ENCODE measurements around the gene HDAC1.

HDAC1 gene

DNA sequence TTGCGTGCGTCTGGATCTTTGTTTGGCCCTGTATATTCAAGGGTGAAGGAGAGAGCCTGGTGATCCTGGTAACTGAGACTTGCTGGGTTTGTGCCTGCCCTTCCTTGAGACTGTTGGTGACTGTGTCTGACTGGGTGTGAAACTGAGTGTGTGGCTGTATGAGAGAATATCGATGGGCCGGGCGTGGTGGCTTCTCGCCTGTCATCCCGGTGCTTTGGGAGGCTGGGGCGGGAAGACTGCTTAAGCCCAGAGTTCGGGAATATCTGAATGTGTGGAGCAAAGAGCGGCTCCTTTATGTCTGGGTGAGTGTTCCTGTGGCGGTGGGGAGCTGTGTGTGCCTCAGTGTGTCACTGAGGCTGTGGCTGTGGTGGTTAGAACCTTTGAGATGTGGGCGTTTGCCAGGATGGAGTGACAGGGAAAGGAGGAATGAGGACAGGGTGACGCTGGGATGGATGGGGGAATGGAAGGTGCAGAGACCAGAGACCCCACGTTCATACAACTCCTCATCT lies 46.8 kb downstream of the HDAC1 start:
- TF ChIP-seq CREB1 (IDR thresholded peaks at IDR 0.05; ENCODE audit: low read depth) (no peak), YY1 (IDR thresholded peaks at IDR 0.05; ENCODE audit: low read depth) (no peak), CEBPB (IDR thresholded peaks at IDR 0.05) (no peak), RAD21 (IDR thresholded peaks at IDR 0.05; ENCODE audit: low read depth) (no peak), TAF1 (IDR thresholded peaks at IDR 0.05; ENCODE audit: low read depth) (no peak), EP300 (IDR thresholded peaks at IDR 0.05; ENCODE audit: borderline replicate concordance) (no peak), TCF12 (IDR thresholded peaks at IDR 0.05; ENCODE audit: low read depth) (no peak), ZBTB7A (IDR thresholded peaks at IDR 0.05; ENCODE audit: low read depth) (no peak), FOXM1 (IDR thresholded peaks at IDR 0.05; ENCODE audit: borderline replicate concordance, low read depth) (no peak), EGR1 (IDR thresholded peaks at IDR 0.05) (no peak), NFIC (IDR thresholded peaks at IDR 0.05) (no peak), TEAD4 (IDR thresholded peaks at IDR 0.05) (no peak), USF1 (IDR thresholded peaks at IDR 0.05) (no peak)
- TF ChIP-seq, protein P1, sequence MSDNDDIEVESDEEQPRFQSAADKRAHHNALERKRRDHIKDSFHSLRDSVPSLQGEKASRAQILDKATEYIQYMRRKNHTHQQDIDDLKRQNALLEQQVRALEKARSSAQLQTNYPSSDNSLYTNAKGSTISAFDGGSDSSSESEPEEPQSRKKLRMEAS (IDR thresholded peaks at IDR 0.05), result no peak
- TF ChIP-seq, protein P2, sequence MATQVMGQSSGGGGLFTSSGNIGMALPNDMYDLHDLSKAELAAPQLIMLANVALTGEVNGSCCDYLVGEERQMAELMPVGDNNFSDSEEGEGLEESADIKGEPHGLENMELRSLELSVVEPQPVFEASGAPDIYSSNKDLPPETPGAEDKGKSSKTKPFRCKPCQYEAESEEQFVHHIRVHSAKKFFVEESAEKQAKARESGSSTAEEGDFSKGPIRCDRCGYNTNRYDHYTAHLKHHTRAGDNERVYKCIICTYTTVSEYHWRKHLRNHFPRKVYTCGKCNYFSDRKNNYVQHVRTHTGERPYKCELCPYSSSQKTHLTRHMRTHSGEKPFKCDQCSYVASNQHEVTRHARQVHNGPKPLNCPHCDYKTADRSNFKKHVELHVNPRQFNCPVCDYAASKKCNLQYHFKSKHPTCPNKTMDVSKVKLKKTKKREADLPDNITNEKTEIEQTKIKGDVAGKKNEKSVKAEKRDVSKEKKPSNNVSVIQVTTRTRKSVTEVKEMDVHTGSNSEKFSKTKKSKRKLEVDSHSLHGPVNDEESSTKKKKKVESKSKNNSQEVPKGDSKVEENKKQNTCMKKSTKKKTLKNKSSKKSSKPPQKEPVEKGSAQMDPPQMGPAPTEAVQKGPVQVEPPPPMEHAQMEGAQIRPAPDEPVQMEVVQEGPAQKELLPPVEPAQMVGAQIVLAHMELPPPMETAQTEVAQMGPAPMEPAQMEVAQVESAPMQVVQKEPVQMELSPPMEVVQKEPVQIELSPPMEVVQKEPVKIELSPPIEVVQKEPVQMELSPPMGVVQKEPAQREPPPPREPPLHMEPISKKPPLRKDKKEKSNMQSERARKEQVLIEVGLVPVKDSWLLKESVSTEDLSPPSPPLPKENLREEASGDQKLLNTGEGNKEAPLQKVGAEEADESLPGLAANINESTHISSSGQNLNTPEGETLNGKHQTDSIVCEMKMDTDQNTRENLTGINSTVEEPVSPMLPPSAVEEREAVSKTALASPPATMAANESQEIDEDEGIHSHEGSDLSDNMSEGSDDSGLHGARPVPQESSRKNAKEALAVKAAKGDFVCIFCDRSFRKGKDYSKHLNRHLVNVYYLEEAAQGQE (IDR thresholded peaks at IDR 0.05; ENCODE audit: low read depth), result no peak

DNA sequence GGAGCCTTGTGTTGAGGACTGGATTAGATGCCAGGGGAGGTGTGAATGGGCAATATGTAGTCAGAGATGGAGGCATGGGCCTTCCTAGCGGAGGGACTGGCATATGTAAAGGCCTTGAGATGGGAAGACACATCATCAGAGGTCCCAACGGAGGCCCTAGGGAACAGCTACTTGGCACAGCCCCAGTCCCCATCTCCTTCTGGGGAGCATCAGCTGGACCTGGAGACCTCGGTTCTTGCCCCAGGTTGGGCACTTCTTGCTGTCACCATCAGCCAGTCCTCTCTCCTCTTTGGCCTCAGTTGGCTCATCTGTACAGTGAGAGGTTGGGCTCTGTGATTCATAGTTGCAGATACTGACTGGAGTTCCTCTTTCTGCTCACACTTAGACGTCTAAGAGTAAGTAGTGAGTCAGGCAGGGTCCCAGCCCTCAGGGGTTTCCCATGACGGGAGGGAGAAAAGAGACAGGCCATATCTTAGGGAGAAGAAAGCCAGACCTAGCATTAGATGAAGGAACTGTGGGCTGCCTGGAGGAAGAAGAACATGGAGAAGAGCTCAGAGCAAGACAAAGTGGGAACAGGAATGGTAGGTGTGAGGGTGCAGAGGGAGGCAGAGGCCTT lies 47.6 kb downstream of the HDAC1 start:
- TF ChIP-seq EP300 (IDR thresholded peaks at IDR 0.05; ENCODE audit: borderline replicate concordance) (no peak), FOXM1 (IDR thresholded peaks at IDR 0.05; ENCODE audit: borderline replicate concordance, low read depth) (no peak), CEBPB (IDR thresholded peaks at IDR 0.05) (no peak), USF1 (IDR thresholded peaks at IDR 0.05) (no peak), CREB1 (IDR thresholded peaks at IDR 0.05; ENCODE audit: low read depth) (no peak)

DNA sequence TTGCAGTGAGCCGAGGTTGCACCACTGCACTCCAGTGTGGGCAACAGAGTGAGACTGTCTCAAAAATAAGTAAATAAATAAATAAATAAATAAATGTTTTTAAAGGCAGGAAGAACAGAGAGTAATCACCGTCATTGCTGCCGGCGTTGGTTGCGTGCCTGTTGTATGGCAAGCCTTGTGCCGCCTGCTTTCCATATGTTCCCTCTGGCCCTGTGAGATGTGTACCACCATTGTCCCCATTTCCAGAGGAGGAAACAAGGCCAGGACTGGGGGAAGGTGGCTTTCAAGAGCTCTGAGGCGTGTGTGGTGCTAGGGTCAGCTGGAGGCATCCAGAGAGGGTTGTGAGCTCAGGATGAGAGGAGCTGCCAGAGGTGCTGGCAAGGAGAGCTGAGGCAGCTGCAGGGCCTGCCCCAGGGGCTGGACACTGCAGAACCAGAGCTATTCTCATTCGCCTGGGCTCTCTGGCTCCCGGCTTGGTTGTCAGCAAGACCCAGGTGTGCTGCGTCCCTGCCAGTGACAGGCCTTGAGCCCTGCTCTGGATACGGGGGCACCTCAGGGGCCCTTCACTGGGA lies 49.4 kb downstream of the HDAC1 start:
- TF ChIP-seq, protein P1 (IDR thresholded peaks at IDR 0.05), result no peak
- TF ChIP-seq ZBTB7A (IDR thresholded peaks at IDR 0.05; ENCODE audit: low read depth), result no peak
- TF ChIP-seq, protein P2 (IDR thresholded peaks at IDR 0.05; ENCODE audit: low read depth), result no peak
- no peak for TF ChIP-seq CEBPB (IDR thresholded peaks at IDR 0.05)
- TF ChIP-seq EGR1 (IDR thresholded peaks at IDR 0.05), result no peak
- no peak for TF ChIP-seq TEAD4 (IDR thresholded peaks at IDR 0.05)
- no peak for TF ChIP-seq YY1 (IDR thresholded peaks at IDR 0.05; ENCODE audit: low read depth)
- no peak for TF ChIP-seq FOXM1 (IDR thresholded peaks at IDR 0.05; ENCODE audit: borderline replicate concordance, low read depth)
- TF ChIP-seq USF1 (IDR thresholded peaks at IDR 0.05), result no peak
- TF ChIP-seq TAF1 (IDR thresholded peaks at IDR 0.05; ENCODE audit: low read depth), result no peak
- no peak for TF ChIP-seq RAD21 (IDR thresholded peaks at IDR 0.05; ENCODE audit: low read depth)
- TF ChIP-seq EP300 (IDR thresholded peaks at IDR 0.05; ENCODE audit: borderline replicate concordance), result no peak
- TF ChIP-seq NFIC (IDR thresholded peaks at IDR 0.05), result no peak
- TF ChIP-seq CREB1 (IDR thresholded peaks at IDR 0.05; ENCODE audit: low read depth), result no peak

DNA sequence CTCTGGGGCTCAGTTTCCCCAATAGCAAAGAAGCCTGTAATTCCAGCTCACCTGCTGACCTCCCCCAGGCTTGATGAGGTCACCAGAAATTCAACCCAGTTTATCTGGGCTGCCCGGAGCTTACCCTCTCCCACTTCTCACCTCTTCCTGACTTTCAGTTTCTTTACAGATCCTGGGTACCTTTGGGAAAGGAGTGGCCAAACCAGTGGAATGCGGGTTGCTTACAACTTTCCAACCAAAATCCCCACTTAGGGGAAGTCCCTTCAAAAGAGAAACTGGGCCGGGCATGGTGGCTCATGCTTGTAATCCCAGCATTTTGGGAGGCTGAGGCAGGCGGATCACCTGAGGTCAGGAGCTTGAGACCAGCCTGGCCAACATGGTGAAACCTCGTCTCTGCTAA lies 50.1 kb downstream of the HDAC1 start:
- TF ChIP-seq CEBPB (IDR thresholded peaks at IDR 0.05) (no peak), ZBTB7A (IDR thresholded peaks at IDR 0.05; ENCODE audit: low read depth) (no peak), NFIC (IDR thresholded peaks at IDR 0.05) (no peak), EGR1 (IDR thresholded peaks at IDR 0.05) (no peak), EP300 (IDR thresholded peaks at IDR 0.05; ENCODE audit: borderline replicate concordance) (no peak), USF1 (IDR thresholded peaks at IDR 0.05) (no peak), CREB1 (IDR thresholded peaks at IDR 0.05; ENCODE audit: low read depth) (no peak), RAD21 (IDR thresholded peaks at IDR 0.05; ENCODE audit: low read depth) (no peak), TAF1 (IDR thresholded peaks at IDR 0.05; ENCODE audit: low read depth) (no peak), FOXM1 (IDR thresholded peaks at IDR 0.05; ENCODE audit: borderline replicate concordance, low read depth) (no peak), TCF12 (IDR thresholded peaks at IDR 0.05; ENCODE audit: low read depth) (no peak), YY1 (IDR thresholded peaks at IDR 0.05; ENCODE audit: low read depth) (no peak), TEAD4 (IDR thresholded peaks at IDR 0.05) (no peak)
- TF ChIP-seq, protein P1 (IDR thresholded peaks at IDR 0.05), result no peak
- TF ChIP-seq, protein P2 (IDR thresholded peaks at IDR 0.05; ENCODE audit: low read depth), result no peak

All from Ishikawa (cell line).